K562 (cell line): ENCODE measurements around the gene RNF150. TPM values are rescaled to one million over a fixed set of nuclear protein-coding genes. Genes with fewer than 3 reads are reported as not detected.

Experiments
- ATAC-seq: fragments of 200-7000 bp; cut with Tn5 transposase; 3 replicates; pipeline ENCODE4 v1.9.1; 2020; ENCODE audit warnings: moderate library complexity
- BruUV-seq: library from RNA; stranded (reverse); fragments of 400-500 nt; replicated peaks from 2 replicates; lab custom pipeline; 2021; lab: Mats Ljungman, UMichigan
- CTCF ChIA-PET: fragments of 300-600 bp; formaldehyde crosslinking; extraction: SDS; loops from one replicate; lab custom pipeline; 2021; ENCODE audit warnings: low intra/inter-chr PET ratio; lab: Yijun Ruan, JAX
- POLR2A ChIA-PET: fragments of 300-600, 350-650 bp; sonication (Branson Sonifier 250); formaldehyde crosslinking; extraction: SDS; loops from one replicate; lab custom pipeline; 2021; ENCODE audit warnings: antibody characterized with exemption, inconsistent platforms; lab: Yijun Ruan, JAX
- DNase-seq, 4 experiments: peaks; one replicate each; pipeline versions ENCODE4 v3.0.0 to v3.0.0-alpha.2; 2011 to 2018; ENCODE audit warnings: low spot score in 3 of 4, mixed read lengths in 3 of 4; ENCODE audit errors: extremely low read depth in 1 of 4
- FAIRE-seq: peaks from 2 replicates; lab custom pipeline; 2011; peaks lifted over from hg19 to GRCh38; lab: Jason Lieb, UNC
- H2AFZ ChIP-seq: 2 replicates; pipeline ENCODE4 v1.6.0; 2011; ENCODE audit warnings: low read depth, low read length, control low read depth, inconsistent platforms
- H3K27ac ChIP-seq: fragments of 200-600 bp; 3 replicates; pipeline ENCODE4 v1.8.0; 2011; ENCODE audit warnings: low read depth, mild to moderate bottlenecking, control low read depth, inconsistent platforms, low read length, moderate library complexity, mixed read lengths; ENCODE audit errors: extremely low read depth
- H3K27me3 ChIP-seq, 2 experiments: fragments of 300-600 bp in 1 of 2; 2 replicates in 1 of 2; 3 replicates in 1 of 2; pipeline versions ENCODE4 v1.6.0 to v1.8.0; 2011; ENCODE audit warnings: inconsistent platforms in 2 of 2, low read length in 2 of 2, mild to moderate bottlenecking in 1 of 2, mixed read lengths in 1 of 2, moderate library complexity in 1 of 2; ENCODE audit not compliant: control insufficient read depth in 2 of 2, insufficient read depth in 2 of 2
- H3K36me3 ChIP-seq: fragments of 300-600 bp; 3 replicates; pipeline ENCODE4 v1.8.0; 2011; ENCODE audit warnings: mild to moderate bottlenecking, low read length, inconsistent platforms; ENCODE audit not compliant: control insufficient read depth, insufficient read depth
- H3K4me1 ChIP-seq, 2 experiments: fragments of 200-600 bp in 1 of 2; replicated peaks in 1 of 2; 2 replicates in 1 of 2; 3 replicates in 1 of 2; pipeline versions ENCODE4 v1.5.1 to v1.8.0; 2011; ENCODE audit warnings: inconsistent platforms in 2 of 2, low read length in 2 of 2, mild to moderate bottlenecking in 1 of 2, mixed read lengths in 1 of 2, moderate library complexity in 1 of 2; ENCODE audit not compliant: control insufficient read depth in 2 of 2, insufficient read depth in 2 of 2
- H3K4me2 ChIP-seq: 2 replicates; pipeline ENCODE4 v1.6.1; 2011; ENCODE audit warnings: low read length, control low read depth, inconsistent platforms, mixed read lengths; ENCODE audit not compliant: insufficient read depth
- H3K4me3 ChIP-seq: fragments of 200-600 bp; sonication (generic), shearing (Covaris generic); 2 replicates; pipeline ENCODE4 v1.5.1; 2016; ENCODE audit warnings: control low read depth, inconsistent platforms
- H3K79me2 ChIP-seq: fragments of 200-600 bp; 3 replicates; pipeline ENCODE4 v1.8.0; 2011; ENCODE audit warnings: low read length, inconsistent platforms; ENCODE audit not compliant: control insufficient read depth, insufficient read depth
- H3K9ac ChIP-seq, 2 experiments: 2 replicates each; pipeline versions ENCODE4 v1.6.0 to v1.6.1; 2011; ENCODE audit warnings: low read depth in 2 of 2, low read length in 2 of 2, control low read depth in 1 of 2, inconsistent platforms in 1 of 2, mild to moderate bottlenecking in 1 of 2, mixed read lengths in 1 of 2; ENCODE audit not compliant: insufficient read depth in 1 of 2
- H3K9me1 ChIP-seq: one replicate; pipeline ENCODE4 v1.6.0; 2011; ENCODE audit warnings: inconsistent platforms, mild to moderate bottlenecking, low read length, moderate library complexity; ENCODE audit not compliant: control insufficient read depth, insufficient read depth
- H3K9me3 ChIP-seq: replicated peaks from 2 replicates; pipeline ENCODE4 v1.5.1; 2011; ENCODE audit warnings: low read depth, low read length, inconsistent platforms; ENCODE audit not compliant: control insufficient read depth, insufficient read depth
- H4K20me1 ChIP-seq: replicated peaks from 2 replicates; pipeline ENCODE4 v1.6.1; 2011; ENCODE audit warnings: low read length, inconsistent platforms, mixed read lengths; ENCODE audit not compliant: control insufficient read depth, insufficient read depth
- BACH1 ChIP-seq: fragments of 200-800 bp; sonication (Bioruptor generic); IDR thresholded peaks from 2 replicates; pipeline ENCODE4 v1.6.1; 2016; ENCODE audit warnings: missing genetic modification characterization, missing compliant biosample characterization
- CEBPG ChIP-seq, 3 experiments: fragments of 200-800 bp in 1 of 3; sonication (Bioruptor generic) in 1 of 3; sonication (generic) in 1 of 3; formaldehyde crosslinking in 1 of 3; IDR thresholded peaks in 2 of 3; conservative IDR thresholded peaks in 1 of 3; 2 replicates each; pipeline versions ENCODE4 v1.6.1 to v1.8.0; 2016 to 2022; ENCODE audit warnings: missing compliant biosample characterization in 2 of 3, missing genetic modification characterization in 2 of 3, mild to moderate bottlenecking in 1 of 3, missing genetic modification reagents in 1 of 3
- CHD4 ChIP-seq: fragments of 200-600 bp; sonication (generic); IDR thresholded peaks from 3 replicates; pipeline ENCODE4 v1.6.1; 2012; ENCODE audit warnings: low read depth, mild to moderate bottlenecking, mixed read lengths, low read length, inconsistent platforms; ENCODE audit not compliant: insufficient read depth, insufficient replicate concordance, poor library complexity, severe bottlenecking
- CXXC5 ChIP-seq: fragments of 250-450 bp; sonication (Bioruptor Pico); IDR thresholded peaks from 2 replicates; pipeline ENCODE4 v1.8.0; 2022; ENCODE audit warnings: inconsistent platforms, mild to moderate bottlenecking, moderate library complexity
- KLF1 ChIP-seq: fragments of 450-650 bp; IDR thresholded peaks from 2 replicates; pipeline ENCODE4 v1.6.1; 2016; ENCODE audit warnings: missing genetic modification characterization, missing compliant biosample characterization
- NFIX ChIP-seq: fragments of 250-450 bp; sonication (Bioruptor Pico); IDR thresholded peaks from 2 replicates; pipeline ENCODE4 v1.4.0; 2020; ENCODE audit warnings: low read depth, mild to moderate bottlenecking, moderate library complexity
- SIN3B ChIP-seq: fragments of 450-650 bp; IDR thresholded peaks from 2 replicates; pipeline ENCODE4 v1.6.1; 2017; ENCODE audit warnings: low read depth, mild to moderate bottlenecking, moderate library complexity
- TBL1XR1 ChIP-seq, 2 experiments: IDR thresholded peaks; 2 replicates each; pipeline ENCODE4 v1.6.1; 2012; ENCODE audit warnings: improper control_type of control experiment in 2 of 2, low read length in 2 of 2, mild to moderate bottlenecking in 1 of 2
- WHSC1 ChIP-seq: IDR thresholded peaks from one replicate; pipeline ENCODE4 v1.6.1; 2012; ENCODE audit warnings: low read length, control low read depth, inconsistent platforms
- ZNF707 ChIP-seq: fragments of 250-450 bp; sonication (Bioruptor Pico); conservative IDR thresholded peaks from 2 replicates; pipeline ENCODE4 v1.8.0; 2022; ENCODE audit warnings: inconsistent platforms, mild to moderate bottlenecking, moderate library complexity
- ZNF717 ChIP-seq: fragments of 250-450 bp; sonication (Bioruptor Pico); IDR thresholded peaks from 2 replicates; pipeline ENCODE4 v1.5.0; 2021
- WGBS: fragments of 100-300 bp; shearing (Covaris generic); methylation state at CpG from one replicate; pipeline ENCODE4 v1.1.6; 2016; ENCODE audit warnings: low coverage, mixed read lengths; ENCODE audit not compliant: insufficient coverage; ENCODE audit errors: missing lambda C conversion rate; 5-methylcytosine and 5-hydroxymethylcytosine counted together
- in situ Hi-C: fragments of 300-500 bp; cut with MboI; formaldehyde crosslinking; loops from 4 replicates; pipeline ENCODE4 v1.15.0; 2018; ENCODE audit warnings: inconsistent platforms, mixed read lengths
- intact Hi-C: fragments of 100-400 bp; cut with micrococcal nuclease; formaldehyde crosslinking; loops from 2 replicates; pipeline ENCODE4 v1.14.2; 2022
- polyA plus RNA-seq, 8 experiments: library from polyadenylated mRNA; depleted of rRNA in 4 of 8; stranded (reverse) in 5 of 8; unstranded in 3 of 8; fragments of >200 nt; fragmentation: Nextera tagmentation in 2 of 8; fragmentation: Illumina TruSeq in 1 of 8; extraction: Ambion mirVana in 2 of 8; extraction: Trizol in 1 of 8; gene quantifications; 2 replicates each; pipeline versions ENCODE4 v1.2.1 to v1.2.3, GENCODE V29; 2011 to 2014; ENCODE audit warnings: inconsistent platforms in 1 of 8, missing spikeins in 1 of 8
- total RNA-seq, 7 experiments: library from RNA; depleted of rRNA in 6 of 7; stranded (reverse); fragments of >200 nt in 6 of 7; fragmentation: Illumina TruSeq in 2 of 7; extraction: Trizol in 2 of 7; gene quantifications; 2 replicates each; pipeline versions ENCODE4 v1.2.1 to v1.2.3, GENCODE V29; 2011 to 2021; ENCODE audit warnings: low replicate concordance in 1 of 7
- TF ChIP-seq, protein P1 (sequence below): sonication (generic); formaldehyde crosslinking; IDR thresholded peaks from 2 replicates; pipeline ENCODE4 v1.8.1; 2022; ENCODE audit warnings: missing genetic modification reagents
- TF ChIP-seq, protein P2 (sequence below): fragments of 250-450 bp; sonication (Bioruptor Pico); IDR thresholded peaks from 2 replicates; pipeline ENCODE4 v1.6.1; 2021; ENCODE audit warnings: mild to moderate bottlenecking
- TF ChIP-seq, protein P3 (sequence below): fragments of 450-650 bp; IDR thresholded peaks from 2 replicates; pipeline ENCODE4 v1.6.1; 2016; ENCODE audit warnings: low read depth, mild to moderate bottlenecking, moderate library complexity

Gene RNF150
- total and polyA plus RNA-seq, 9 of the 15 experiments (the other 6 are each of a cell fraction or from before 2014, with no cell fraction given) = 0.09 TPM; not detected in 8

DNA sequence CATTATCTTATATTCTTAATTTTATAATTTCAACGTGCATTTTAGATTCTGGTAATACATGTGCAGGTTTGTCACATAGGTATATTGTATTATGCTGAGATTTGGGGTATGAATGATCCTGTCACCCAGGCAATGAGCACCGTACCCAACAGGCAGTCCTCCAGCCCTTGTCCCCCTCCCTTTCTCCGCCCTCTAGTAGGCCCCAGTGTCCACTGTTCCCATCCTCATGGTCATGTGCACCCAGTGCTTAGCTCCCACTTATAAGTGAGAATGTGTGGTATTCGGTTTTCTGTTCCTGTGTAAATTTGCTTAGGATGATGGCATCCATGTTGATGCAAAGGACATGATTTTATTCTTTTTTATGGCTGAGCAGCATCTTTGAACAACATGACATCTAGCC lies 70.6 kb downstream of the RNF150 start (continued):
- TF ChIP-seq ZNF707 (CRISPR knock-in tag) = no peak
- TF ChIP-seq, protein P1, sequence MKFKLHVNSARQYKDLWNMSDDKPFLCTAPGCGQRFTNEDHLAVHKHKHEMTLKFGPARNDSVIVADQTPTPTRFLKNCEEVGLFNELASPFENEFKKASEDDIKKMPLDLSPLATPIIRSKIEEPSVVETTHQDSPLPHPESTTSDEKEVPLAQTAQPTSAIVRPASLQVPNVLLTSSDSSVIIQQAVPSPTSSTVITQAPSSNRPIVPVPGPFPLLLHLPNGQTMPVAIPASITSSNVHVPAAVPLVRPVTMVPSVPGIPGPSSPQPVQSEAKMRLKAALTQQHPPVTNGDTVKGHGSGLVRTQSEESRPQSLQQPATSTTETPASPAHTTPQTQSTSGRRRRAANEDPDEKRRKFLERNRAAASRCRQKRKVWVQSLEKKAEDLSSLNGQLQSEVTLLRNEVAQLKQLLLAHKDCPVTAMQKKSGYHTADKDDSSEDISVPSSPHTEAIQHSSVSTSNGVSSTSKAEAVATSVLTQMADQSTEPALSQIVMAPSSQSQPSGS (CRISPR knock-in tag) = no peak
- TF ChIP-seq CXXC5 = no peak
- TF ChIP-seq TBL1XR1 (IDR thresholded peaks at IDR 0.05; ENCODE audit: low read length in 2 of 2) = no peak
- no peak for TF ChIP-seq KLF1 (tag)
- no peak for TF ChIP-seq BACH1 (tag)
- TF ChIP-seq CEBPG (CRISPR knock-in tag; IDR thresholded peaks at IDR 0.05) = no peak
- no peak for TF ChIP-seq CEBPG (tag; conservative IDR thresholded peaks at IDR 0.05 in 1 of 2, IDR thresholded peaks at IDR 0.05 in 1 of 2)

DNA sequence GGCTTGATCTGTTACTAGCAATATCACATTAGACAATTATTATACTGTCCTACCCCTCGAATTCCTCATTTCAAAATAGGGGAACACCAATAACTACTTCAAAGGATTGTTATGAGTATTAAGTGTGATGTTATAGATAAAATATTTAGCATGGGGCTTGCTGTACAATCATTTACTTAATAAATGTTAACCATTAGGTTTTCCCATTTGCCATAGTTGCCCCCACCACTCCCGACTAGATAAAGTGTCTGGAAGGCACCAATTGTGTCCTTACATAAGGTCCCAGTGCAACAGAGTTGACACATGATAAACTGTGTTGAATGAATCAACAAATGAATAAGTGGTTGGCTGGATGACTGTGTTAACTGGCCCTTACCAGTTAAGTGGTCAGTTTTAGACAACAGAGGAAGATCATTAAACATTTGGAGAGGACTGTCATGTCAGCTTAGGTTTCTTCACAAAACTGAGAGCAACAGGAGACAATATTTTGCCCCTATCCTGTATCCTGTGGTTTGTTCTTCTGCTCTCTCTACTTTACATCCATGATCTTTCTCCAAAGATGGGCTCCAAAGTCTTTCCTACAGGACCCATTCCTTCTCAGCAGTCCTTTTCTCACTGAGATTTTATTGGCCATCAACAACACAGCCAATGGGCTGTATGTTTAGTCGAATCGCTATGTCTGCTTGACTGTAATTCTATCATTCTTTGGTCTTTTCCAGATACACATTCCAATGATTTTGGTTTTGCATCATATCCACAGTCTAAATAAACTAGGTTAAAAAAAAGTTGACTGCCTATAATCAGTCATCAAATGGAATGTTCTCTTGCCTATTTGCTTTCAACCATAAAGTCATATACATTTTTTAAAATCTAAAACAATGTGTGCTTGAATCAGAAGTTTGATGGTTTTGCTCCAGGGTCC lies 74.4 kb downstream of the RNF150 start:
- no peak for FAIRE-seq
- ATAC-seq = no peak

More for the DNA sequence above, 74.4 kb downstream of the RNF150 start:
- BruUV-seq = no TSS peak
- Histone ChIP-seq H4K20me1 (no peaks in the 10 kb centered on the region), H3K9me1 (no peaks in the 10 kb centered on the region), H3K27ac (no peak overlapping the region), H3K27me3 (no peaks in the 10 kb centered on the region), H2AFZ (no peak overlapping the region), H3K9ac (no peak overlapping the region), H3K4me1 (no peaks in the 10 kb centered on the region), H3K4me3 (no peak overlapping the region), H3K9me3 (no peaks in the 10 kb centered on the region), H3K4me2 (no peak overlapping the region), H3K79me2 (no peaks in the 10 kb centered on the region), H3K36me3 (no peaks in the 10 kb centered on the region)
- intact Hi-C loops = no loop called here
- WGBS = 5% methylated on average over 4 of the region's 4 CpGs
- ChIA-PET CTCF (no interaction called here), POLR2A (no interaction called here)
- in situ Hi-C loops = no loop called here
- no peak for TF ChIP-seq NFIX (CRISPR knock-in tag)
- no peak for TF ChIP-seq ZNF717
- TF ChIP-seq, protein P2, sequence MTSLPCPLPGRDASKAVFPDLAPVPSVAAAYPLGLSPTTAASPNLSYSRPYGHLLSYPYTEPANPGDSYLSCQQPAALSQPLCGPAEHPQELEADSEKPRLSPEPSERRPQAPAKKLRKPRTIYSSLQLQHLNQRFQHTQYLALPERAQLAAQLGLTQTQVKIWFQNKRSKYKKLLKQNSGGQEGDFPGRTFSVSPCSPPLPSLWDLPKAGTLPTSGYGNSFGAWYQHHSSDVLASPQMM (CRISPR knock-in tag) = no peak
- no peak for TF ChIP-seq CHD4
- TF ChIP-seq, protein P3, sequence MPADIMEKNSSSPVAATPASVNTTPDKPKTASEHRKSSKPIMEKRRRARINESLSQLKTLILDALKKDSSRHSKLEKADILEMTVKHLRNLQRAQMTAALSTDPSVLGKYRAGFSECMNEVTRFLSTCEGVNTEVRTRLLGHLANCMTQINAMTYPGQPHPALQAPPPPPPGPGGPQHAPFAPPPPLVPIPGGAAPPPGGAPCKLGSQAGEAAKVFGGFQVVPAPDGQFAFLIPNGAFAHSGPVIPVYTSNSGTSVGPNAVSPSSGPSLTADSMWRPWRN = no peak
- TF ChIP-seq SIN3B = no peak
- no peak for TF ChIP-seq WHSC1
- no peak for DNase-seq
